Gastrocnemius medialis (tissue), 4 donors: ENCODE measurements around the gene DUOXA2. TPM values are rescaled to one million over a fixed set of nuclear protein-coding genes. Genes with fewer than 3 reads are reported as not detected.
A peak's percentile ranks its signal among the peaks of the same experiment; 100 is the strongest.
"Not testable (repeated sequence)": the region's sequence is repeated elsewhere in the genome, so short reads cannot be mapped to it uniquely, and the experiment has no call there.

Experiments
- ATAC-seq, 2 donors: fragments of 150-250 bp; one replicate each; pipeline ENCODE4 v1.9.1; 2016
- DNase-seq, 2 donors: peaks; one replicate each; pipeline ENCODE4 v3.0.0-alpha.2; 2019
- H3K27ac ChIP-seq, 4 donors: fragments of 200-600 bp; sonication (generic); 1 replicate in 1 of 4; 2 replicates in 3 of 4; pipeline ENCODE4 v1.5.1; 2016 to 2018; ENCODE audit warnings: mild to moderate bottlenecking in 2 of 4, moderate library complexity in 1 of 4
- H3K27me3 ChIP-seq, 3 donors: fragments of 200-600 bp; sonication (generic) in 2 of 3; 1 replicate in 1 of 3; 2 replicates in 2 of 3; pipeline versions ENCODE4 v1.5.1 to v1.6.0; 2016 to 2019; ENCODE audit warnings: mild to moderate bottlenecking in 1 of 3, moderate library complexity in 1 of 3
- H3K36me3 ChIP-seq, 2 donors: fragments of 200-600 bp; sonication (generic) in 1 of 2; one replicate each; pipeline ENCODE4 v1.5.1; 2017 to 2018
- H3K4me1 ChIP-seq, 2 donors: fragments of 200-600 bp; sonication (generic) in 1 of 2; one replicate each; pipeline ENCODE4 v1.5.1; 2016 to 2017; ENCODE audit warnings: mild to moderate bottlenecking in 2 of 2
- H3K4me3 ChIP-seq, 4 donors: fragments of 200-600 bp; sonication (generic) in 3 of 4; 1 replicate in 1 of 4; 2 replicates in 3 of 4; pipeline ENCODE4 v1.5.1; 2016 to 2019; ENCODE audit warnings: mild to moderate bottlenecking in 2 of 4
- H3K9me3 ChIP-seq, 3 donors: fragments of 200-600 bp; sonication (generic) in 2 of 3; 1 replicate in 1 of 3; 2 replicates in 2 of 3; pipeline ENCODE4 v1.5.1; 2016 to 2019
- POLR2A ChIP-seq, 2 donors: fragments of 450-650 bp; IDR thresholded peaks; one replicate each; pipeline ENCODE4 v1.6.1; 2017; ENCODE audit warnings: antibody characterized with exemption in 2 of 2, mild to moderate bottlenecking in 2 of 2, moderate library complexity in 2 of 2
- in situ Hi-C, 4 donors: fragments of 200-750 bp; cut with MboI; loops; one replicate each; pipeline versions ENCODE4 v1.15.0 to v1.8.0; 2017; ENCODE audit warnings: low sequenced_read_pairs in 4 of 4
- intact Hi-C: fragments of 100-400 bp; cut with DNase I; formaldehyde crosslinking; loops from one replicate; pipeline ENCODE4 v1.15.1; 2023; ENCODE audit warnings: low total_unique reads
- total RNA-seq, 4 donors: library from RNA; depleted of rRNA; stranded (reverse); fragments of >200 nt; gene quantifications; one replicate each; pipeline versions ENCODE4 v1.1.0 to v1.2.3, GENCODE V29; 2016
- TF ChIP-seq, protein P1 (sequence below), 5 experiments: fragments of 450-650 bp in 3 of 5; fragments of 200-600 bp in 2 of 5; sonication (generic) in 2 of 5; IDR thresholded peaks in 4 of 5; conservative IDR thresholded peaks in 1 of 5; 1 replicate in 4 of 5; 2 replicates in 1 of 5; pipeline ENCODE4 v1.5.1; 2016 to 2019; ENCODE audit warnings: antibody characterized with exemption in 5 of 5, mild to moderate bottlenecking in 3 of 5, moderate library complexity in 3 of 5

DUOXA2 gene
- total RNA-seq = not detected

- Histone ChIP-seq H3K36me3 (no peaks in the 10 kb centered on the region), H3K9me3 (no peaks in the 10 kb centered on the region), H3K27ac (no peak within 1 kb of the TSS), H3K4me3 (peak within 1 kb of the TSS in 1 of 4 donors; percentile 17), H3K27me3 (peaks cover 78 to 81% (median 80%) of the 10 kb centered on the region in 3 donors), H3K4me1 (peaks cover 7 to 15% of the 10 kb centered on the region in 2 donors)
- in situ Hi-C loops (no loop called here), intact Hi-C loops (no loop called here)
- DNase-seq = no peak
- ATAC-seq = no peak
- TF ChIP-seq, protein P1, sequence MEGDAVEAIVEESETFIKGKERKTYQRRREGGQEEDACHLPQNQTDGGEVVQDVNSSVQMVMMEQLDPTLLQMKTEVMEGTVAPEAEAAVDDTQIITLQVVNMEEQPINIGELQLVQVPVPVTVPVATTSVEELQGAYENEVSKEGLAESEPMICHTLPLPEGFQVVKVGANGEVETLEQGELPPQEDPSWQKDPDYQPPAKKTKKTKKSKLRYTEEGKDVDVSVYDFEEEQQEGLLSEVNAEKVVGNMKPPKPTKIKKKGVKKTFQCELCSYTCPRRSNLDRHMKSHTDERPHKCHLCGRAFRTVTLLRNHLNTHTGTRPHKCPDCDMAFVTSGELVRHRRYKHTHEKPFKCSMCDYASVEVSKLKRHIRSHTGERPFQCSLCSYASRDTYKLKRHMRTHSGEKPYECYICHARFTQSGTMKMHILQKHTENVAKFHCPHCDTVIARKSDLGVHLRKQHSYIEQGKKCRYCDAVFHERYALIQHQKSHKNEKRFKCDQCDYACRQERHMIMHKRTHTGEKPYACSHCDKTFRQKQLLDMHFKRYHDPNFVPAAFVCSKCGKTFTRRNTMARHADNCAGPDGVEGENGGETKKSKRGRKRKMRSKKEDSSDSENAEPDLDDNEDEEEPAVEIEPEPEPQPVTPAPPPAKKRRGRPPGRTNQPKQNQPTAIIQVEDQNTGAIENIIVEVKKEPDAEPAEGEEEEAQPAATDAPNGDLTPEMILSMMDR (IDR thresholded peaks at IDR 0.05 in 4 of 5, conservative IDR thresholded peaks at IDR 0.05 in 1 of 5) = no peak
- no peak for TF ChIP-seq POLR2A (IDR thresholded peaks at IDR 0.05)
Observed at GRCh38 chr15:45114076-45114750, at the start of gene DUOXA2, which contains the start of gene DUOX2. TSS of gene DUOXA2 (plus strand) at chr15:45114326. CDS start at chr15:45114606, 280 bp downstream. TSS of gene DUOX2 (minus strand) at chr15:45114172. CDS start at chr15:45113411, 761 bp downstream.

GRCh38 chr15:45064386-45064785 is 49.7 kb upstream of the DUOXA2 start:
- in situ Hi-C loops = no loop called here
- no peaks in the 10 kb centered on the region for H3K27me3 ChIP-seq
- ATAC-seq (no peak), DNase-seq (no peak)
- TF ChIP-seq POLR2A (IDR thresholded peaks at IDR 0.05) = no peak
- TF ChIP-seq, protein P1 (IDR thresholded peaks at IDR 0.05 in 4 of 5, conservative IDR thresholded peaks at IDR 0.05 in 1 of 5) = no peak
- no peaks in the 10 kb centered on the region for H3K4me1 ChIP-seq
- intact Hi-C loops = no loop called here
- no peak overlapping the region for H3K4me3 ChIP-seq
- H3K36me3 ChIP-seq = no peaks in the 10 kb centered on the region
- no peaks in the 10 kb centered on the region for H3K9me3 ChIP-seq
- no peak overlapping the region for H3K27ac ChIP-seq

DNA sequence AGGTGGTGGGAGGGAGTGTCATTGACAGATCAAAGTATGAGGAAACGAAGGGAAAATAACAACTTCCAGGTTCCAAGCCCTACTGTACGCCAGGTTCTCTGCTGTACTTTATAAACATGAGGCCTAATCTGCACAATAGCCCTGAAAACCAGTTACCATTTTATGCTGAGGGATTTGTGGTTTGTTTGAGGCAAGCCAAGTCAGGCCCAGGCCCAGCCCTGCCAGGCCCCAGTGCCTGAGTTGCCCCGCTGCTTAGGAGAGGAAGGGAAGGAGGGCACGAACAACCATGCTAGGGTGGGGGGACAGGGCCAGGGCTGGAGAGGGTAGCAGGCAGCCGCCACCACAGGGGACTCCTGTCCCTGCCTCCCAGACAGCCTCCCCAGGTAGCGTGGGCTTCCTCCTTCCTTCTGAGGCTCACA is 44.2 kb upstream of the DUOXA2 start:
- intact Hi-C loops, DNase-seq, ATAC-seq, H3K27ac ChIP-seq, H3K27me3 ChIP-seq, in situ Hi-C loops, H3K9me3 ChIP-seq, H3K4me3 ChIP-seq, H3K4me1 ChIP-seq, H3K36me3 ChIP-seq: not testable (repeated sequence)

DNA sequence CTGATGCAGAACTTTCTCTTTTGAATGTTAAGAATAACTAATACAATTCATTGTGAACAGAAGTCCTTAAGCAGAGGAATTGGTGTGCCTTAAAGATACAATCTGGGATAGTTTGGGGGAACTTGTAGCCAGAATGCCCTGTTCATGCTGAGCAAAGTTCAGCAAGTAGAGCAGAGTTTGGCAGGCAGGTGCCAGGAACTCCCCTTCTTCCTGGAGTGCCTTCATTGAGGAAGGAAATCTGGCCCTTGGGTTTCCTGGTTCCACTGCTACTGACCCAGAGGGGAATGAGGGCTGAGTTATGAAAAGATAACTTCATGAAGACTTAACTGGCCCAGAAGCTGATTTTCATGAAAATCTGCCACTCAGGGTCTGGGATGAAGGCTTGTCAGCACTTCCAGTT is 40.5 kb upstream of the DUOXA2 start:
- intact Hi-C loops, in situ Hi-C loops: not testable (repeated sequence)

GRCh38 chr15:45075440-45076320 is 38.4 kb upstream of the DUOXA2 start:
- H3K9me3 ChIP-seq, H3K4me3 ChIP-seq, DNase-seq, H3K4me1 ChIP-seq, intact Hi-C loops, in situ Hi-C loops, H3K36me3 ChIP-seq, H3K27ac ChIP-seq, ATAC-seq, H3K27me3 ChIP-seq: not testable (repeated sequence)

More for the DNA sequence above, 40.5 kb upstream of the DUOXA2 start:
- not testable (repeated sequence) for H3K4me3 ChIP-seq, ATAC-seq, H3K36me3 ChIP-seq, H3K27ac ChIP-seq, DNase-seq, H3K27me3 ChIP-seq, H3K4me1 ChIP-seq, H3K9me3 ChIP-seq

- in situ Hi-C loops, H3K9me3 ChIP-seq, H3K4me3 ChIP-seq, H3K27me3 ChIP-seq, DNase-seq, intact Hi-C loops, ATAC-seq, H3K4me1 ChIP-seq, H3K36me3 ChIP-seq, H3K27ac ChIP-seq: not testable (repeated sequence)
Observed at GRCh38 chr15:45077391-45077790, 36.7 kb upstream of the DUOXA2 start.

- ATAC-seq, H3K27ac ChIP-seq, H3K9me3 ChIP-seq, H3K4me3 ChIP-seq, H3K4me1 ChIP-seq, DNase-seq, intact Hi-C loops, H3K27me3 ChIP-seq, H3K36me3 ChIP-seq, in situ Hi-C loops: not testable (repeated sequence)
Observed at GRCh38 chr15:45079201-45079600, 34.9 kb upstream of the DUOXA2 start.

DNA sequence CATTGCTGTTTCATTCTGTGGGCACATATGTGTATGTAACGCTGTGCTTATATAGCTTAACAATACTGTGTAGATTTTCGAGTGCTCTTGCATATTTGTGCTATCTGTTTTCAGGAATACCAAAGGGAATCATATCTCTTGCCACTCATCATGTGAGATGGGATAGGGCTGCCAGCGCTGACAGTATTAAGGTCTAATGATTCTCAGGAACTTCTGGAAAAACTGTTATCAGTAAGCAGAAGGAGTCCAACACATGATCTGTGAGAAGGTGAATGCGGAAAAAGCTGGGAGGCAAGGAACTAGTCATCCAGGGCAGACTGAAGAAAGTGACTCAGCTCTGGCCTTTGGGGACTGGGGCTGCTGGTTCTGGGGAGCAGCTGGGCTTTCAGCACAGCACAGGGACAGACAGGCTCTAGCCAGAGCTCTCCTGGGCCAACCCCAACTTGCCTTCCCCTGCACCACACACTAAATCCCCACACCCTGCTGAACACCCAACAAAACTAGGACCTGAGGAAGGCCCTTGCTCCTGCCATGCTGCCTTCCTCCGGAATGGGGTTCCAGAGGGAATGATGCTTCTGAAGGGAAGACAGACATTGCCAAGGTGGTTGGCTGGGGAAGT is 34.4 kb upstream of the DUOXA2 start:
- intact Hi-C loops, H3K27me3 ChIP-seq, ATAC-seq, in situ Hi-C loops, DNase-seq, H3K36me3 ChIP-seq, H3K4me1 ChIP-seq, H3K4me3 ChIP-seq, H3K9me3 ChIP-seq, H3K27ac ChIP-seq: not testable (repeated sequence)

GRCh38 chr15:45080593-45080992 is 33.5 kb upstream of the DUOXA2 start:
- DNase-seq, H3K27me3 ChIP-seq, H3K9me3 ChIP-seq, in situ Hi-C loops, intact Hi-C loops, H3K4me1 ChIP-seq, H3K4me3 ChIP-seq, H3K36me3 ChIP-seq, ATAC-seq, H3K27ac ChIP-seq: not testable (repeated sequence)
